SK-N-SH treated with all-trans-retinoic acid at 6 μM for 48 hours (cell line): ENCODE measurements around the gene HEATR3.

Experiments used
- ATAC-seq: fragments of 200-7000 bp; cut with Tn5 transposase; 3 replicates; pipeline ENCODE4 v1.9.1; 2020; ENCODE audit warnings: mild to moderate bottlenecking, moderate library complexity
- ARNTL ChIP-seq: fragments of 450-650 bp; formaldehyde crosslinking; IDR thresholded peaks from 2 replicates; pipeline ENCODE4 v1.5.0; 2020; ENCODE audit warnings: low read depth, mild to moderate bottlenecking, moderate library complexity, borderline replicate concordance
- CREB5 ChIP-seq: fragments of 250-450 bp; sonication (Bioruptor Pico); IDR thresholded peaks from 2 replicates; pipeline ENCODE4 v1.5.1; 2020; ENCODE audit warnings: low read depth, mild to moderate bottlenecking, moderate library complexity
- CSRNP3 ChIP-seq: fragments of 250-450 bp; sonication (Bioruptor Pico); IDR thresholded peaks from 2 replicates; pipeline ENCODE4 v1.5.1; 2021; ENCODE audit warnings: mild to moderate bottlenecking, moderate library complexity
- ESRRG ChIP-seq: fragments of 250-450 bp; sonication (Bioruptor Pico); IDR thresholded peaks from 2 replicates; pipeline ENCODE4 v1.6.1; 2021; ENCODE audit warnings: mild to moderate bottlenecking
- GLIS3 ChIP-seq: fragments of 250-450 bp; sonication (Bioruptor Pico); IDR thresholded peaks from 2 replicates; pipeline ENCODE4 v1.5.0; 2020; ENCODE audit warnings: mild to moderate bottlenecking, moderate library complexity
- ISL1 ChIP-seq: fragments of 250-450 bp; sonication (Bioruptor Pico); IDR thresholded peaks from 2 replicates; pipeline ENCODE4 v2.1.2; 2022; ENCODE audit warnings: mild to moderate bottlenecking, moderate library complexity
- OSR1 ChIP-seq: fragments of 250-450 bp; sonication (Bioruptor Pico); IDR thresholded peaks from 2 replicates; pipeline ENCODE4 v1.8.0; 2022; ENCODE audit warnings: moderate library complexity, mild to moderate bottlenecking, inconsistent platforms
- PATZ1 ChIP-seq: fragments of 250-450 bp; sonication (Bioruptor Pico); IDR thresholded peaks from 2 replicates; pipeline ENCODE4 v1.8.0; 2020; ENCODE audit warnings: mild to moderate bottlenecking, moderate library complexity, borderline replicate concordance
- RARB ChIP-seq: fragments of 250-450 bp; sonication (Bioruptor Pico); IDR thresholded peaks from 2 replicates; pipeline ENCODE4 v1.8.0; 2021; ENCODE audit warnings: mild to moderate bottlenecking, moderate library complexity
- SNAI2 ChIP-seq: fragments of 250-450 bp; sonication (Bioruptor Pico); IDR thresholded peaks from 2 replicates; pipeline ENCODE4 v1.5.0; 2020; ENCODE audit warnings: mild to moderate bottlenecking, moderate library complexity
- TCF4 ChIP-seq: fragments of 250-450 bp; sonication (Bioruptor Pico); IDR thresholded peaks from 2 replicates; pipeline ENCODE4 v1.8.0; 2021; ENCODE audit warnings: mild to moderate bottlenecking, moderate library complexity, borderline replicate concordance
- TOX ChIP-seq: fragments of 250-450 bp; sonication (Bioruptor Pico); IDR thresholded peaks from 2 replicates; pipeline ENCODE4 v1.8.0; 2021; ENCODE audit warnings: mild to moderate bottlenecking, moderate library complexity, borderline replicate concordance
- TSHZ2 ChIP-seq: fragments of 250-450 bp; sonication (Bioruptor Pico); IDR thresholded peaks from 2 replicates; pipeline ENCODE4 v1.5.0; 2020; ENCODE audit warnings: mild to moderate bottlenecking, moderate library complexity
- ZC3H10 ChIP-seq: fragments of 250-450 bp; sonication (Bioruptor Pico); IDR thresholded peaks from 2 replicates; pipeline ENCODE4 v1.5.1; 2021; ENCODE audit warnings: mild to moderate bottlenecking, moderate library complexity
- ZFP3 ChIP-seq: fragments of 250-450 bp; sonication (Bioruptor Pico); IDR thresholded peaks from 2 replicates; pipeline ENCODE4 v1.5.0; 2020; ENCODE audit warnings: mild to moderate bottlenecking, moderate library complexity
- ZFP30 ChIP-seq: fragments of 450-650 bp; formaldehyde crosslinking; IDR thresholded peaks from 2 replicates; pipeline ENCODE4 v1.5.0; 2022; ENCODE audit warnings: mild to moderate bottlenecking, moderate library complexity
- ZNF565 ChIP-seq: fragments of 450-650 bp; formaldehyde crosslinking; conservative IDR thresholded peaks from 2 replicates; pipeline ENCODE4 v1.5.0; 2020; ENCODE audit warnings: low read depth, mild to moderate bottlenecking, moderate library complexity
- ZNF70 ChIP-seq: fragments of 450-650 bp; formaldehyde crosslinking; IDR thresholded peaks from 2 replicates; pipeline ENCODE4 v1.5.0; 2020; ENCODE audit warnings: mild to moderate bottlenecking, moderate library complexity
- TF ChIP-seq, protein P1 (sequence below): fragments of 250-450 bp; sonication (Bioruptor Pico); IDR thresholded peaks from 2 replicates; pipeline ENCODE4 v1.8.0; 2021; ENCODE audit warnings: low read depth, mild to moderate bottlenecking, moderate library complexity, borderline replicate concordance

Gene HEATR3

DNA sequence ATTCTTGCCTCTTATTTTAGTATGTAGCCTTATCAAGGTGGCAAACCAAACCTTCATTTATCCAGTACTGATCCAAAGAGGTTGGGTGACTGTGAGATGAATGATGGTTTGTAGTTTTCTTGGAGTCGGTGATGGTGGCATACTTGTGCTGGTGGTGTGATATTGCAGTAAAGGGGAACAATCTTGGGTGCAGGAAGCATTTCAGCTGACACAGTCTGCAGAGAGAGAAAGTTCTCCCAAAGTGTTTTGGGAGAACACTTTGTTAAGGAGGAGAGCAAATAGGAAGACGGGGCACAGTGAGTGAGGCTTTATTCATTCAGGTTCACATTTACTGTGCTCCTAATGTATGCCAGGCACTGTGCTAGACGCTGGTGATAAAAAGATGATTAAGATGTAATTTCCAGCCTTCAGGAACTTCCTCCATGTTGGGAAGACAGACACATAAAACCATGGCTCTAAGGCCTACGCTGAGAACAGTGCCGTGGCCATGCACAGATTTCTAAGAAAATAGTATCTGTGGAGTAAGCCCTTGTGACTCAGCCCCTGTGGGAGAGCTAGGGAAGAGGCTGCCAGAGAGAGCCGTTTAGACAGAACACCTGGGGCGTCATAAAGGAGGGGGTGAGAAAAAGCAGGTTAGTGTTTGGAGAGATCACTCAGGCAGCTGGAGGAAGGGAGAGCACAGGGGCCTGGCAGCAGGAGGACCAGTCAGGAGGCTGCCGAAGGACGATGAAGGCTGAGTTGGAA lies 13.8 kb downstream of the HEATR3 start:
- TF ChIP-seq TCF4 (CRISPR knock-in tag) (no peak), ZNF565 (CRISPR knock-in tag) (no peak), OSR1 (CRISPR knock-in tag) (no peak), CSRNP3 (no peak), ARNTL (CRISPR knock-in tag) (no peak), SNAI2 (CRISPR knock-in tag) (no peak), CREB5 (CRISPR knock-in tag) (no peak), GLIS3 (CRISPR knock-in tag) (no peak), TSHZ2 (CRISPR knock-in tag) (no peak), TOX (CRISPR knock-in tag) (no peak), ZNF70 (CRISPR knock-in tag) (no peak), ISL1 (no peak), PATZ1 (CRISPR knock-in tag) (no peak), ZFP30 (CRISPR knock-in tag) (no peak), ZFP3 (no peak), RARB (CRISPR knock-in tag) (no peak), ZC3H10 (CRISPR knock-in tag) (no peak)
- TF ChIP-seq, protein P1, sequence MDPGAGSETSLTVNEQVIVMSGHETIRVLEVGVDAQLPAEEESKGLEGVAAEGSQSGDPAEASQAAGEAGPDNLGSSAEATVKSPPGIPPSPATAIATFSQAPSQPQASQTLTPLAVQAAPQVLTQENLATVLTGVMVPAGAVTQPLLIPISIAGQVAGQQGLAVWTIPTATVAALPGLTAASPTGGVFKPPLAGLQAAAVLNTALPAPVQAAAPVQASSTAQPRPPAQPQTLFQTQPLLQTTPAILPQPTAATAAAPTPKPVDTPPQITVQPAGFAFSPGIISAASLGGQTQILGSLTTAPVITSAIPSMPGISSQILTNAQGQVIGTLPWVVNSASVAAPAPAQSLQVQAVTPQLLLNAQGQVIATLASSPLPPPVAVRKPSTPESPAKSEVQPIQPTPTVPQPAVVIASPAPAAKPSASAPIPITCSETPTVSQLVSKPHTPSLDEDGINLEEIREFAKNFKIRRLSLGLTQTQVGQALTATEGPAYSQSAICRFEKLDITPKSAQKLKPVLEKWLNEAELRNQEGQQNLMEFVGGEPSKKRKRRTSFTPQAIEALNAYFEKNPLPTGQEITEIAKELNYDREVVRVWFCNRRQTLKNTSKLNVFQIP (CRISPR knock-in tag), result no peak

DNA sequence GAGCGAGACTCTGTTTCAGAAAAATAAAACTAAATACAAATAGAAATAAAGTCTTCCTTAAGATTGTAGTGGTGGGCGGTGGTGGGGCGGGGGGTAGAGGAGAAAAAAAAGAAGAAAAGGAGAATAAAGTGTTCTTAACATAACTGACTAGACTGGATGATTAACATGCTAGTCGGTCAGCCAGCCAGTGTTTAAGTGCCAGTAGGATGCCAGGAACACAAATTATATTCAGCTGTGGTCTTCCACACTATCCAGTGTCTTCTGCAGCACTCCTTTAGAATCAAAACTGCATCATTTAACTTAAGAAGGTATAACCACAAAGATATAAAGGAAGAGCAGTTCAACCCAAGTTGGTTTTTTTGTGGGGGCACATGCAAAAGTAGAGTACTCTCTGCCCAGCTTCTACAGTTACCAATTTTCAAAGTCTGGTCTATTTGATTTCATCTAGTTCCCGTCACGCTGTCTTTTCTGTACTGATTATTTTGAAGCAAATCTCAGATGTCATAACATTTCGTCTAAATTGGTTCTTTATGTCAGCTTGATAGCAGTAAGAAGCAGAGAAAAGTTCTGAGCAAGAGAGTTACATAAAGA lies 15.8 kb downstream of the HEATR3 start:
- TF ChIP-seq CREB5 (CRISPR knock-in tag) (no peak), ZNF70 (CRISPR knock-in tag) (no peak), ESRRG (CRISPR knock-in tag) (no peak), ZFP3 (no peak), TCF4 (CRISPR knock-in tag) (no peak)
- TF ChIP-seq, protein P1 (CRISPR knock-in tag), result no peak
- ATAC-seq, result peak; percentile 71

More for the DNA sequence above, 13.8 kb downstream of the HEATR3 start:
- no peak for ATAC-seq
